K562 (cell line): ENCODE measurements around the gene KNDC1. TPM values are rescaled to one million over a fixed set of nuclear protein-coding genes. Genes with fewer than 3 reads are reported as not detected.
A peak's percentile ranks its signal among the peaks of the same experiment; 100 is the strongest.

Experiments used
- ATAC-seq: fragments of 200-7000 bp; cut with Tn5 transposase; 3 replicates; pipeline ENCODE4 v1.9.1; 2020; ENCODE audit warnings: moderate library complexity
- BruUV-seq: library from RNA; stranded (reverse); fragments of 400-500 nt; replicated peaks from 2 replicates; lab custom pipeline; 2021; lab: Mats Ljungman, UMichigan
- CTCF ChIA-PET: fragments of 300-600 bp; formaldehyde crosslinking; extraction: SDS; loops from one replicate; lab custom pipeline; 2021; ENCODE audit warnings: low intra/inter-chr PET ratio; lab: Yijun Ruan, JAX
- POLR2A ChIA-PET: fragments of 300-600, 350-650 bp; sonication (Branson Sonifier 250); formaldehyde crosslinking; extraction: SDS; loops from one replicate; lab custom pipeline; 2021; ENCODE audit warnings: antibody characterized with exemption, inconsistent platforms; lab: Yijun Ruan, JAX
- DNase-seq, 4 experiments: peaks; one replicate each; pipeline versions ENCODE4 v3.0.0 to v3.0.0-alpha.2; 2011 to 2018; ENCODE audit warnings: low spot score in 3 of 4, mixed read lengths in 3 of 4; ENCODE audit errors: extremely low read depth in 1 of 4
- FAIRE-seq: peaks from 2 replicates; lab custom pipeline; 2011; peaks lifted over from hg19 to GRCh38; lab: Jason Lieb, UNC
- H2AFZ ChIP-seq: 2 replicates; pipeline ENCODE4 v1.6.0; 2011; ENCODE audit warnings: low read depth, low read length, control low read depth, inconsistent platforms
- H3K27ac ChIP-seq: fragments of 200-600 bp; 3 replicates; pipeline ENCODE4 v1.8.0; 2011; ENCODE audit warnings: low read depth, mild to moderate bottlenecking, control low read depth, inconsistent platforms, low read length, moderate library complexity, mixed read lengths; ENCODE audit errors: extremely low read depth
- H3K27me3 ChIP-seq, 2 experiments: fragments of 300-600 bp in 1 of 2; 2 replicates in 1 of 2; 3 replicates in 1 of 2; pipeline versions ENCODE4 v1.6.0 to v1.8.0; 2011; ENCODE audit warnings: inconsistent platforms in 2 of 2, low read length in 2 of 2, mild to moderate bottlenecking in 1 of 2, mixed read lengths in 1 of 2, moderate library complexity in 1 of 2; ENCODE audit not compliant: control insufficient read depth in 2 of 2, insufficient read depth in 2 of 2
- H3K36me3 ChIP-seq: fragments of 300-600 bp; 3 replicates; pipeline ENCODE4 v1.8.0; 2011; ENCODE audit warnings: mild to moderate bottlenecking, low read length, inconsistent platforms; ENCODE audit not compliant: control insufficient read depth, insufficient read depth
- H3K4me1 ChIP-seq, 2 experiments: fragments of 200-600 bp in 1 of 2; replicated peaks in 1 of 2; 2 replicates in 1 of 2; 3 replicates in 1 of 2; pipeline versions ENCODE4 v1.5.1 to v1.8.0; 2011; ENCODE audit warnings: inconsistent platforms in 2 of 2, low read length in 2 of 2, mild to moderate bottlenecking in 1 of 2, mixed read lengths in 1 of 2, moderate library complexity in 1 of 2; ENCODE audit not compliant: control insufficient read depth in 2 of 2, insufficient read depth in 2 of 2
- H3K4me2 ChIP-seq: 2 replicates; pipeline ENCODE4 v1.6.1; 2011; ENCODE audit warnings: low read length, control low read depth, inconsistent platforms, mixed read lengths; ENCODE audit not compliant: insufficient read depth
- H3K4me3 ChIP-seq: fragments of 200-600 bp; sonication (generic), shearing (Covaris generic); 2 replicates; pipeline ENCODE4 v1.5.1; 2016; ENCODE audit warnings: control low read depth, inconsistent platforms
- H3K79me2 ChIP-seq: fragments of 200-600 bp; 3 replicates; pipeline ENCODE4 v1.8.0; 2011; ENCODE audit warnings: low read length, inconsistent platforms; ENCODE audit not compliant: control insufficient read depth, insufficient read depth
- H3K9ac ChIP-seq, 2 experiments: 2 replicates each; pipeline versions ENCODE4 v1.6.0 to v1.6.1; 2011; ENCODE audit warnings: low read depth in 2 of 2, low read length in 2 of 2, control low read depth in 1 of 2, inconsistent platforms in 1 of 2, mild to moderate bottlenecking in 1 of 2, mixed read lengths in 1 of 2; ENCODE audit not compliant: insufficient read depth in 1 of 2
- H3K9me1 ChIP-seq: one replicate; pipeline ENCODE4 v1.6.0; 2011; ENCODE audit warnings: inconsistent platforms, mild to moderate bottlenecking, low read length, moderate library complexity; ENCODE audit not compliant: control insufficient read depth, insufficient read depth
- H3K9me3 ChIP-seq: replicated peaks from 2 replicates; pipeline ENCODE4 v1.5.1; 2011; ENCODE audit warnings: low read depth, low read length, inconsistent platforms; ENCODE audit not compliant: control insufficient read depth, insufficient read depth
- H4K20me1 ChIP-seq: replicated peaks from 2 replicates; pipeline ENCODE4 v1.6.1; 2011; ENCODE audit warnings: low read length, inconsistent platforms, mixed read lengths; ENCODE audit not compliant: control insufficient read depth, insufficient read depth
- DDX20 ChIP-seq: fragments of 450-650 bp; IDR thresholded peaks from 2 replicates; pipeline ENCODE4 v1.6.1; 2016; ENCODE audit warnings: missing genetic modification characterization, low read depth, mild to moderate bottlenecking, missing compliant biosample characterization, moderate library complexity
- FOXM1 ChIP-seq, 2 experiments: fragments of 450-650 bp in 1 of 2; sonication (generic) in 1 of 2; formaldehyde crosslinking in 1 of 2; IDR thresholded peaks; 2 replicates each; pipeline versions ENCODE4 v1.6.1 to v1.9.0; 2017 to 2022; ENCODE audit warnings: low read depth in 2 of 2, mild to moderate bottlenecking in 2 of 2, missing genetic modification reagents in 1 of 2, moderate library complexity in 1 of 2
- ZNF316 ChIP-seq: fragments of 450-650 bp; IDR thresholded peaks from 2 replicates; pipeline ENCODE4 v1.6.1; 2016
- WGBS: fragments of 100-300 bp; shearing (Covaris generic); methylation state at CpG from one replicate; pipeline ENCODE4 v1.1.6; 2016; ENCODE audit warnings: low coverage, mixed read lengths; ENCODE audit not compliant: insufficient coverage; ENCODE audit errors: missing lambda C conversion rate; 5-methylcytosine and 5-hydroxymethylcytosine counted together
- in situ Hi-C: fragments of 300-500 bp; cut with MboI; formaldehyde crosslinking; loops from 4 replicates; pipeline ENCODE4 v1.15.0; 2018; ENCODE audit warnings: inconsistent platforms, mixed read lengths
- intact Hi-C: fragments of 100-400 bp; cut with micrococcal nuclease; formaldehyde crosslinking; loops from 2 replicates; pipeline ENCODE4 v1.14.2; 2022
- polyA plus RNA-seq, 8 experiments: library from polyadenylated mRNA; depleted of rRNA in 4 of 8; stranded (reverse) in 5 of 8; unstranded in 3 of 8; fragments of >200 nt; fragmentation: Nextera tagmentation in 2 of 8; fragmentation: Illumina TruSeq in 1 of 8; extraction: Ambion mirVana in 2 of 8; extraction: Trizol in 1 of 8; gene quantifications; 2 replicates each; pipeline versions ENCODE4 v1.2.1 to v1.2.3, GENCODE V29; 2011 to 2014; ENCODE audit warnings: inconsistent platforms in 1 of 8, missing spikeins in 1 of 8
- total RNA-seq, 7 experiments: library from RNA; depleted of rRNA in 6 of 7; stranded (reverse); fragments of >200 nt in 6 of 7; fragmentation: Illumina TruSeq in 2 of 7; extraction: Trizol in 2 of 7; gene quantifications; 2 replicates each; pipeline versions ENCODE4 v1.2.1 to v1.2.3, GENCODE V29; 2011 to 2021; ENCODE audit warnings: low replicate concordance in 1 of 7
- TF ChIP-seq, protein P1 (sequence below): sonication (generic); formaldehyde crosslinking; IDR thresholded peaks from 2 replicates; pipeline ENCODE4 v1.8.1; 2023; ENCODE audit warnings: mild to moderate bottlenecking, missing genetic modification reagents

The KNDC1 gene
- total and polyA plus RNA-seq, 9 of the 15 experiments (the other 6 are each of a cell fraction or from before 2014, with no cell fraction given), result 0.07 to 0.26 (median 0.11) TPM; not detected in 6

DNA sequence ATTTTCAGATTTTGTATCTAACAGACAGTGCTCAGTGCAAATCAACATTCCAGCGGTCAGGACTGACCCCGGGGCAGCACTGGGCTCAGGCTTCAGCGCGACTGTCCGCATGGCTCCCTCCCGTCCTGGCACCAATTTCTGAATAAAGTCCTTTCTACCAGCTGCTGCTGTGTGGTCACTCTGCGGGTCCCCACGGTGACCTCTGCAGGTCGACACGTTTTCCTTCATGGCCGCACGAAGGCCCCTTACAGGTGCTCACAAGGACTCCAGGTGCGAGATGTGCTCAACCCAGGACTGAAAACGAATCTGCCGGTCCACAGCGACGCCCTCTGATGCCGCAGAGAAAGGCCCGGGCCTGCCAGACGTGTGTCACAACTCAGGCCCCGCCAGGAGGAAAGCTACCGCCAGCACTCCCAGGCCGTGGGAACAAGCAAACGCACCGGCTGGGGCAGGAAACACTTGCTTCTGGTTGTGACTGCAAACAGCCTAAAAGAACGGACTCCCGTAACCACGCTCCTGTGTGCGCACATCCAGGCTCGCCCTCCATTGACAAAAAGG lies 66.3 kb downstream of the KNDC1 start:
- CTCF ChIA-PET, result no interaction called here
- WGBS, result 62% methylated on average over 9 of the region's 30 CpGs
- in situ Hi-C loops, result no loop called here
- TF ChIP-seq, protein P1, sequence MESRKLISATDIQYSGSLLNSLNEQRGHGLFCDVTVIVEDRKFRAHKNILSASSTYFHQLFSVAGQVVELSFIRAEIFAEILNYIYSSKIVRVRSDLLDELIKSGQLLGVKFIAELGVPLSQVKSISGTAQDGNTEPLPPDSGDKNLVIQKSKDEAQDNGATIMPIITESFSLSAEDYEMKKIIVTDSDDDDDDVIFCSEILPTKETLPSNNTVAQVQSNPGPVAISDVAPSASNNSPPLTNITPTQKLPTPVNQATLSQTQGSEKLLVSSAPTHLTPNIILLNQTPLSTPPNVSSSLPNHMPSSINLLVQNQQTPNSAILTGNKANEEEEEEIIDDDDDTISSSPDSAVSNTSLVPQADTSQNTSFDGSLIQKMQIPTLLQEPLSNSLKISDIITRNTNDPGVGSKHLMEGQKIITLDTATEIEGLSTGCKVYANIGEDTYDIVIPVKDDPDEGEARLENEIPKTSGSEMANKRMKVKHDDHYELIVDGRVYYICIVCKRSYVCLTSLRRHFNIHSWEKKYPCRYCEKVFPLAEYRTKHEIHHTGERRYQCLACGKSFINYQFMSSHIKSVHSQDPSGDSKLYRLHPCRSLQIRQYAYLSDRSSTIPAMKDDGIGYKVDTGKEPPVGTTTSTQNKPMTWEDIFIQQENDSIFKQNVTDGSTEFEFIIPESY (CRISPR knock-in tag), result peak; percentile 69; the same call in 1 of the 2 replicates
- TF ChIP-seq DDX20 (tag) (no peak), ZNF316 (no peak), FOXM1 (IDR thresholded peaks at IDR 0.05; ENCODE audit: low read depth) (no peak), FOXM1 (CRISPR knock-in tag; IDR thresholded peaks at IDR 0.05; ENCODE audit: low read depth) (no peak)
- TF ChIP-seq, all 486 proteins: peak for 1
- no peak for FAIRE-seq
- no TSS peak for BruUV-seq
- Histone ChIP-seq H3K9me1 (no peaks in the 10 kb centered on the region), H2AFZ (no peak overlapping the region), H3K36me3 (no peaks in the 10 kb centered on the region), H3K79me2 (no peaks in the 10 kb centered on the region), H3K4me1 (peaks cover 12 to 54% of the 10 kb centered on the region in 2 experiments), H3K4me3 (no peak overlapping the region), H4K20me1 (no peaks in the 10 kb centered on the region), H3K27me3 (no peaks in the 10 kb centered on the region), H3K4me2 (no peak overlapping the region), H3K9me3 (no peaks in the 10 kb centered on the region), H3K9ac (no peak overlapping the region; a peak in 1 of 4 replicates), H3K27ac (no peak overlapping the region)
- no peak for ATAC-seq
- no peak for DNase-seq
- POLR2A ChIA-PET, result interaction anchor here (0.7 kb wide), 1 partner anchor 24 kb away, joined by 5 read pairs; no protein-coding TSS in a partner anchor
- intact Hi-C loops, result no loop called here
